ENCODE results near the gene CNOT9.

GRCh38 chr2:218635719-218636118 lies 67.1 kb downstream of the CNOT9 start:
- TF ChIP-seq CTCF (IDR thresholded peaks at IDR 0.05) (no peak), REST (IDR thresholded peaks at IDR 0.05; ENCODE audit: insufficient read depth in 1 of 2, low read depth in 2 of 2, low read length in 1 of 2) (no peak), POLR2AphosphoS5 (IDR thresholded peaks at IDR 0.05; ENCODE audit: low read depth, low read length) (no peak), SIN3A (IDR thresholded peaks at IDR 0.05; ENCODE audit: borderline replicate concordance, insufficient read depth, low read depth, low read length) (no peak), TCF7L2 (IDR thresholded peaks at IDR 0.05; ENCODE audit: low read depth, low read length) (no peak)

Measured in Panc1 (cell line).